Urothelium cell line (cell line): Measurements from ENCODE around the gene JPH3.
A peak's percentile ranks its signal among the peaks of the same experiment; 100 is the strongest.

Experiments
- DNase-seq: peaks from one replicate; pipeline ENCODE4 v3.0.0; 2011; ENCODE audit warnings: low spot score, mixed read lengths
- FAIRE-seq: peaks from 2 replicates; lab custom pipeline; 2011; peaks lifted over from hg19 to GRCh38; lab: Jason Lieb, UNC

Gene JPH3

GRCh38 chr16:87598431-87598830 lies 3.9 kb upstream of the JPH3 start:
- FAIRE-seq, result no peak

DNA sequence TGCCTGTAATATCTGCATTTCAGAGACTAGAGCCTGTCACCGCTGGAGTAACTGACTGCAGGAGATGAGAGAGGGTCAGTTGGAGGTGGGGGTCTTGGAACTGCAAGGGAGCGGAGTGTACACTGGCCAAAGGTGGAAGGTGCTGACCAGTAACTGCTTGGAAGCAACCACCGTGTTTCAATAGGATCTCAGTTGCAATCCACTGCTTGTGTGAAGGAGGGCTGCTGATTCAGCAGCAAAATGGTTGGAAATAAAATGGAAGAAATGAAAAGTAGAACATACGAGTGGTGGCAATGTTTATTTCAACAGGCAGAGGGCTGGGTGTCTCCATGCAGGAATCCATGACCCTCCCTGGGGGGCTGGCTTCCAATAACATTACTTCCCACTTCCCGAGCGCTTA lies 2.1 kb upstream of the JPH3 start:
- no peak for DNase-seq
- FAIRE-seq, result no peak

More at GRCh38 chr16:87598431-87598830, 3.9 kb upstream of the JPH3 start:
- DNase-seq, result no peak

- FAIRE-seq (no peak), DNase-seq (no peak)
These were observed 817 bp upstream of the JPH3 start for GRCh38 chr16:87601401-87601981.

GRCh38 chr16:87602821-87603683 lies 744 bp downstream of the JPH3 start:
- DNase-seq (peak; percentile 54), FAIRE-seq (no peak)

GRCh38 chr16:87603684-87604633 lies 1.7 kb downstream of the JPH3 start:
- FAIRE-seq, result no peak
- peak; percentile 44 for DNase-seq

- FAIRE-seq, result no peak
- no peak for DNase-seq
These were observed 2.4 kb downstream of the JPH3 start for GRCh38 chr16:87604634-87605111.

- DNase-seq, result no peak
- FAIRE-seq, result no peak
These were observed 4.9 kb downstream of the JPH3 start for GRCh38 chr16:87607223-87607622.

DNA sequence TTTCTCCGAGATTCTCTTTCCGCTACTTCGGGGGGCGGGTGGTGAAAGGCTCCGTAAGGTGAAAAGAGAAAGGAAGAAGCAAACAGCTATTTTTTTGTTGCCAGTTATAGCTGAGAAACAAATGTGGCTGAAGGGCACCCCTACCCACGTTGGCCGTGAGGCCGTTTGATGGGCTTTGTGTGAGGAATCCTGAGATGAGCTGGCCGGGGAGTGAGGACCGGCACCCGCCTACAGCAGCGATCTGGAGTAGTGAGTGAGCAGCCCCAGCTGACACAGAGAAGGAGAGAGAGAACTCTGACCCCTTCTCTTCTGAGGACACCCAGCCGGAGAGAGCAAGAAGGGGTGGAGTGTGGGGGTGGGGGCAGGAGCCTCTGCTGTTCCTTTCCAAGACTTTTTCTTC lies 5.6 kb downstream of the JPH3 start:
- no peak for DNase-seq
- no peak for FAIRE-seq

DNA sequence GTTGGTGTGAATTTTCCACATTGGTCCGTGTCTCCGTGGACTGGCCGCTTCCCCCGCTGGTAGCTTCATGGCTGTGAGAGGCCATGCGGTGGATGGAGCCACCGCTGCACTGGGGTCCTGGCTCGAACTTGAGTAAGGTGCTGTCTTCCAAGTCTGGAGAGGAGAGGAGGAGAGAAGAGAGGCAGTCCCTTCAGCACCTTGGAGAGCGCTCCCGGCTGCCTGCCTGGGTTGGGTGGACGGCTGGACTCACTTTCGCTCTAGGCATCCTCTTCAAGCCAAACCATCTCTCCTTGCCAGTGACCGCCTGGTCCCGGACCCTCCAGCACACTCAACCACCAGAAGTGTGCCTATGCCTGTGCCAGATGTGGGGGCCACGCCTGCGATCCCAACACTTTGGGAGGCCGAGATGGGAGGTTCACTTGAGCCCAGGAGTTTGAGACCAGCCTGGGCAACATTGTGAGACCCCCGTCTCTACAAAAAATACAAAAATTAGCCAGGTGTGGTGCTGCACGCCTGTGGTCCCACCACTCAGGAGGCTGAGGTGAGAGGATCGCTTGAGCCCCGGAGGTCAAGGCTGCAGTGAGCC lies 6.2 kb downstream of the JPH3 start:
- FAIRE-seq (no peak), DNase-seq (peak; percentile 77)

- FAIRE-seq (no peak), DNase-seq (no peak)
These were observed 7.7 kb downstream of the JPH3 start for GRCh38 chr16:87610026-87610425.

DNA sequence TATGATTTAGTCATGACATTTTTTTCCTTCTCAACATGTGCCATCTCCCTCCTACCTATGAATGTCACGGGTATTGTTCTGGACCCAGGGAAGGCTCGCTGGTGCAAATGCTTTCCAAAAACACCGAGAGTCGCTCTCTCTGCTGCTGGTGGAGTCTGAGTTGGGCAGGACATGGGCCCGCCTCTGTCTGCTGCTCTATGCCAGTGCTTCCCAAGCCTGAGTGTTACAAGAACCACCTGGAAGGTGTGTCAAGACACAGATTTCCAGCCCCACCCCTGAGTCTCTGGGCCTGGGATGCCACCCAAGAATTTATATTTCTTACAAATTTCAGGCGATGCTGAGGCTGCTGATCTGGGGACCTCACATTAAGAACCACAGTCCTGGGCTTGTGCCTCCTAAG lies 9.1 kb downstream of the JPH3 start:
- DNase-seq, result no peak
- no peak for FAIRE-seq

GRCh38 chr16:87613961-87614360 lies 11.7 kb downstream of the JPH3 start:
- DNase-seq (no peak), FAIRE-seq (no peak)

DNA sequence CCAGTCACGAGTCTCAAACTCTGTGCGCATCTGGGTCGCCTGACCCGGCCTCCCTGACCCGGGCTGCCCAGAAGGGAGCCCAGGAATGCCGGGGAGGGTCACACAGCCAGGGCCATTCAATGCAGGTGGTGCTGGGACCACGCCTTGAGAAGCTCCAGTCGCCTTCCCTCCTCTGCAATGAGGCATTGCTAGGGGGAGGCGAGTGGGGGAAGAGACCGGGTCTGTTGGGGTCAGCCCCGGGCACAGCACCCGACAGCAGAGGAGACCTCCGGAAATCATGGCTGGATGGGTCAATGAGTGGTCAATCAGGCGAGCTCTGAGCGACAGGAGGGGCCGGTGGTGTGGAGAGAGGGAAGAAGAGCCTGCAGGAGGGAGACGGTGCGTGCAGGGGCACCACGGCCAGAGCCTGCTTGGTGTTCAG lies 13.3 kb downstream of the JPH3 start:
- FAIRE-seq (no peak), DNase-seq (no peak)

- DNase-seq (no peak), FAIRE-seq (no peak)
These were observed 14.2 kb downstream of the JPH3 start for GRCh38 chr16:87616556-87616955.

GRCh38 chr16:87618216-87618615 lies 15.9 kb downstream of the JPH3 start:
- no peak for FAIRE-seq
- no peak for DNase-seq

DNA sequence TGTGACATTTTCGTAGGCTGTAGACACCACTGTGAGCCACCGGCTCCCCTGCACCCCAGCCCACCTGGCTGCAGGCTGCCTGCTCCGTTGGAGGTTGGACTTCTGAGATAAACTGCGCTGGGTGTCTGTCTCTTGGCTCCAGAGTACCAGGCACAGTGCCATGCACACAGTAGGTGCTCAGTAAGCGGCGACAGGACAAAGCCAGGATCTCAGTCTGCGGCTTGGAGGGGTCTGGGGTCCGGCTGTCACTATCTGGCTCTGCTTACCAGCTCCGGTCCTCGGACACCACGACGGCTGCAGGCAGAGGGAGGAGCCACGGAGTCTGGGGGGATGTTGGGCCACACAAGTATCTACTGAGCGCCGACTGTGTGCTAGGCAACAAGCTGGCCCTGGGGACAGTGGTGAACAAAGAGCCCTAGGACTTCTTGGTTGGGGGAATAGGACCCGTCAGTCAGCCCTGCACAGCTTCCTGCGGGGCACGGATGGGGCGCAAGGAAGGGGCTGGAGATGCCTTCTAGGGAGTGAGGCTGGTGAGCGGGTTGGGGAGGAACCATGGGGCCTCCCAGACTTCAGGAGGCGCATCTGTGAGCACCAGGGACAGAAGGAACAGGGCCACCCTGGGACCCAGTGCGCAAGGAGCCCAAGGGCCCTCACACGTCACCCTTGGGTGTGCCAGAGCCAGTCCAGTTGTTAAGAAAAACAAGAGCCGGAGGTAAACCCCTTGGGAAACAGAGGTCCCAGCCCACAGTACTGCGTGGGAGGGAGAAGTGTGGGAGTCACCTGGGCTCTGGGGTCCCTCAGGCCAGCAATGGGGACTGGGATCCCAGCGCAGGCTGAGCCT lies 17.3 kb downstream of the JPH3 start:
- FAIRE-seq (no peak), DNase-seq (no peak)

DNA sequence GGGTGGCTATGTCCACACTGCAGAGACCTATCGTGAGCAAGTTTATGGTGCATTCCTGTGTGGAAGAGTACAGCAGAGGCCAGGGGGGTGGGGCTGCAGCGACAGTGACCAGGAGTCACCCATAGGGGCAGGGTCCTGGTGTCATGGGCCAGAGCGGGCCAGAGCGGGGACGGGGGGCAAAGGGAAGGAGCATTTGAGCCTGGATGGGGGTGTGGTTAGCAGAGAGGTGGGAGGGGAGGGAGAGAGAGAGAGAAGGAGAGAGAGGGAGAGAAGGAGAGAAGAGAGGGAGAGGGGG lies 17.8 kb downstream of the JPH3 start:
- DNase-seq (no peak), FAIRE-seq (no peak)

GRCh38 chr16:87621550-87621829 lies 19.2 kb downstream of the JPH3 start:
- DNase-seq (no peak), FAIRE-seq (no peak)

DNA sequence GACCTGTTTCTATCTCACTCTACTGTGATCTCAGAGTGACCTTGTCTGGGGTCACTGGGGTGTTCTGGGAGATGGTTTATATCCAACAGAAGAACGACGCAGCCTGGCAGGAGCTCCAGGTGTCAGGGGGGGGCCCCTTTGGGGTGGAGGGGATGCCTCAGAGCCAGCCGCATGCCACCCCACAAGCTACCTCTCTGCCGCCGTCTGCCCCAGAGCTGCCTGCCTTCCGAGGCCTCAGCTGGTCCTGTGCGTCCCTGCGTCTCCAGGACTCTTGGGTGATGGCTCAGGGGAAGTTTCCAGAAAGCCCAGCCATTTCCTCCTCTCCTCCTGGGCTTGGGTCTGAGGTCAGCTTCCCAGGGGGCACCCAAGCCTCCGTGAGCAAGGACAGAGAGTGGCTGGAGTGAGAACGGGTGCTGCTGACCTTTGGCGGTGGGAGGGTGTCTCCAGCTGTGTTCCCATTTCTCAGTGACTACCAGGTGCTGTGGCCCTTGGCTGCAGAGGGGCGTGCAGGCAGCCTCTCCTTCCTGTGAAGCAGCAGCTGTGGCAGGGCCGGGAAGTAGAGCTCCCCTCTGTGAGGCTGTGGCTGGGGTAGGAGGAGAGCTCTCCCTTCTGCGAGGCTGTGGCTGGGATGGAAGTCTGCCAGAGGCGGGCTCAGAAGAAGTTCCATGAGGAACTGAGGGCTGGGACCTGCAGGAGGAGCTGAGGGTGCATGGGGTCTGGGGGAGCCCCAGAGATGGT lies 19.8 kb downstream of the JPH3 start:
- DNase-seq (no peak), FAIRE-seq (no peak)
